HepG2 (cell line): ENCODE data around the gene ZBTB46. TPM values are rescaled to one million over a fixed set of nuclear protein-coding genes. Genes with fewer than 3 reads are reported as not detected.
A peak's percentile ranks its signal among the peaks of the same experiment; 100 is the strongest.

Experiments
- ELF1 ChIP-seq: sonication (generic); formaldehyde crosslinking; IDR thresholded peaks from 2 replicates; pipeline ENCODE4 v1.4.0; 2020; ENCODE audit warnings: missing genetic modification reagents
- FOXC1 ChIP-seq: sonication (generic); formaldehyde crosslinking; IDR thresholded peaks from 2 replicates; pipeline ENCODE4 v1.8.0; 2022; ENCODE audit warnings: mild to moderate bottlenecking, missing genetic modification reagents, borderline replicate concordance
- GATAD1 ChIP-seq: IDR thresholded peaks from 2 replicates; pipeline ENCODE4 v1.6.1; 2016; ENCODE audit warnings: missing genetic modification reagents, missing compliant biosample characterization
- MED1 ChIP-seq: sonication (generic); formaldehyde crosslinking; IDR thresholded peaks from 2 replicates; pipeline ENCODE4 v1.4.0; 2020; ENCODE audit warnings: missing genetic modification reagents
- MZF1 ChIP-seq: sonication (generic); formaldehyde crosslinking; IDR thresholded peaks from 2 replicates; pipeline ENCODE4 v1.8.1; 2023; ENCODE audit warnings: mild to moderate bottlenecking, missing genetic modification reagents, borderline replicate concordance
- NCOA1 ChIP-seq: sonication (generic); formaldehyde crosslinking; IDR thresholded peaks from 2 replicates; pipeline ENCODE4 v1.9.0; 2021; ENCODE audit warnings: missing genetic modification reagents
- ONECUT2 ChIP-seq: sonication (generic); formaldehyde crosslinking; IDR thresholded peaks from 2 replicates; pipeline ENCODE4 v1.4.0; 2020; ENCODE audit warnings: missing genetic modification reagents
- PAWR ChIP-seq: sonication (generic); formaldehyde crosslinking; IDR thresholded peaks from 2 replicates; pipeline ENCODE4 v1.4.0; 2020; ENCODE audit warnings: missing genetic modification reagents, mild to moderate bottlenecking, borderline replicate concordance
- PRDM15 ChIP-seq: sonication (generic); formaldehyde crosslinking; IDR thresholded peaks from 2 replicates; pipeline ENCODE4 v1.4.0; 2020; ENCODE audit warnings: missing genetic modification reagents
- SOX5 ChIP-seq: IDR thresholded peaks from 2 replicates; pipeline ENCODE4 v1.6.1; 2016; ENCODE audit warnings: borderline replicate concordance
- THYN1 ChIP-seq: sonication (generic); formaldehyde crosslinking; IDR thresholded peaks from 2 replicates; pipeline ENCODE4 v1.8.1; 2023; ENCODE audit warnings: low read depth, mild to moderate bottlenecking, moderate library complexity, missing genetic modification reagents, borderline replicate concordance
- UBTF ChIP-seq: sonication (generic); formaldehyde crosslinking; IDR thresholded peaks from 2 replicates; pipeline ENCODE4 v1.4.0; 2020; ENCODE audit warnings: mild to moderate bottlenecking, missing genetic modification reagents
- ZC3H4 ChIP-seq: sonication (generic); formaldehyde crosslinking; IDR thresholded peaks from 2 replicates; pipeline ENCODE4 v1.4.0; 2020; ENCODE audit warnings: missing genetic modification reagents, borderline replicate concordance
- ZKSCAN8 ChIP-seq: IDR thresholded peaks from 2 replicates; pipeline ENCODE4 v1.6.1; 2016; ENCODE audit warnings: borderline replicate concordance, missing genetic modification reagents, missing compliant biosample characterization
- ZNF121 ChIP-seq: sonication (generic); formaldehyde crosslinking; IDR thresholded peaks from 2 replicates; pipeline ENCODE4 v1.5.0; 2020; ENCODE audit warnings: mild to moderate bottlenecking, missing genetic modification reagents
- ZNF563 ChIP-seq: sonication (generic); formaldehyde crosslinking; IDR thresholded peaks from 2 replicates; pipeline ENCODE4 v1.8.0; 2022; ENCODE audit warnings: mild to moderate bottlenecking, moderate library complexity, missing genetic modification reagents
- polyA plus RNA-seq, 8 experiments: library from polyadenylated mRNA; depleted of rRNA in 3 of 8; stranded (reverse) in 7 of 8; unstranded in 1 of 8; fragments of >200 nt; fragmentation: Illumina TruSeq in 4 of 8; extraction: Trizol in 4 of 8; gene quantifications; 2 replicates each; pipeline versions ENCODE4 v1.2.1 to v1.2.3, GENCODE V29; 2011 to 2016; ENCODE audit warnings: low read depth in 4 of 8, missing spikeins in 1 of 8, mixed read lengths in 1 of 8; ENCODE audit not compliant: insufficient read depth in 1 of 8
- total RNA-seq, 5 experiments: library from RNA; depleted of rRNA; stranded (reverse); fragments of >200 nt; fragmentation: Illumina TruSeq; extraction: Trizol; gene quantifications; 2 replicates each; pipeline ENCODE4 v1.2.3, GENCODE V29; 2016; ENCODE audit warnings: low read depth in 1 of 5
- TF ChIP-seq, protein P1 (sequence below): sonication (generic); formaldehyde crosslinking; IDR thresholded peaks from 2 replicates; pipeline ENCODE4 v1.9.0; 2021; ENCODE audit warnings: mild to moderate bottlenecking, missing genetic modification reagents

Gene ZBTB46
- total and polyA plus RNA-seq, 2 of the 13 experiments (the other 11 are each of a cell fraction or from before 2014, with no cell fraction given), result 1.6 to 13.5 TPM

- TF ChIP-seq ONECUT2 (CRISPR knock-in tag) (no peak), GATAD1 (no peak), ELF1 (CRISPR knock-in tag) (peak; percentile 88), MED1 (CRISPR knock-in tag) (peak; percentile 78), ZC3H4 (CRISPR knock-in tag) (no peak), FOXC1 (CRISPR knock-in tag) (no peak), PAWR (CRISPR knock-in tag) (no peak), SOX5 (CRISPR knock-in tag) (peak; percentile 41; the same call in 1 of the 2 replicates), PRDM15 (peak; percentile 54; the same call in 1 of the 2 replicates), NCOA1 (CRISPR knock-in tag) (no peak), ZNF121 (peak; percentile 91), MZF1 (CRISPR knock-in tag) (no peak), ZNF563 (no peak), UBTF (CRISPR knock-in tag) (peak; percentile 33; the same call in 1 of the 2 replicates), ZKSCAN8 (no peak), THYN1 (CRISPR knock-in tag) (no peak)
- TF ChIP-seq, protein P1, sequence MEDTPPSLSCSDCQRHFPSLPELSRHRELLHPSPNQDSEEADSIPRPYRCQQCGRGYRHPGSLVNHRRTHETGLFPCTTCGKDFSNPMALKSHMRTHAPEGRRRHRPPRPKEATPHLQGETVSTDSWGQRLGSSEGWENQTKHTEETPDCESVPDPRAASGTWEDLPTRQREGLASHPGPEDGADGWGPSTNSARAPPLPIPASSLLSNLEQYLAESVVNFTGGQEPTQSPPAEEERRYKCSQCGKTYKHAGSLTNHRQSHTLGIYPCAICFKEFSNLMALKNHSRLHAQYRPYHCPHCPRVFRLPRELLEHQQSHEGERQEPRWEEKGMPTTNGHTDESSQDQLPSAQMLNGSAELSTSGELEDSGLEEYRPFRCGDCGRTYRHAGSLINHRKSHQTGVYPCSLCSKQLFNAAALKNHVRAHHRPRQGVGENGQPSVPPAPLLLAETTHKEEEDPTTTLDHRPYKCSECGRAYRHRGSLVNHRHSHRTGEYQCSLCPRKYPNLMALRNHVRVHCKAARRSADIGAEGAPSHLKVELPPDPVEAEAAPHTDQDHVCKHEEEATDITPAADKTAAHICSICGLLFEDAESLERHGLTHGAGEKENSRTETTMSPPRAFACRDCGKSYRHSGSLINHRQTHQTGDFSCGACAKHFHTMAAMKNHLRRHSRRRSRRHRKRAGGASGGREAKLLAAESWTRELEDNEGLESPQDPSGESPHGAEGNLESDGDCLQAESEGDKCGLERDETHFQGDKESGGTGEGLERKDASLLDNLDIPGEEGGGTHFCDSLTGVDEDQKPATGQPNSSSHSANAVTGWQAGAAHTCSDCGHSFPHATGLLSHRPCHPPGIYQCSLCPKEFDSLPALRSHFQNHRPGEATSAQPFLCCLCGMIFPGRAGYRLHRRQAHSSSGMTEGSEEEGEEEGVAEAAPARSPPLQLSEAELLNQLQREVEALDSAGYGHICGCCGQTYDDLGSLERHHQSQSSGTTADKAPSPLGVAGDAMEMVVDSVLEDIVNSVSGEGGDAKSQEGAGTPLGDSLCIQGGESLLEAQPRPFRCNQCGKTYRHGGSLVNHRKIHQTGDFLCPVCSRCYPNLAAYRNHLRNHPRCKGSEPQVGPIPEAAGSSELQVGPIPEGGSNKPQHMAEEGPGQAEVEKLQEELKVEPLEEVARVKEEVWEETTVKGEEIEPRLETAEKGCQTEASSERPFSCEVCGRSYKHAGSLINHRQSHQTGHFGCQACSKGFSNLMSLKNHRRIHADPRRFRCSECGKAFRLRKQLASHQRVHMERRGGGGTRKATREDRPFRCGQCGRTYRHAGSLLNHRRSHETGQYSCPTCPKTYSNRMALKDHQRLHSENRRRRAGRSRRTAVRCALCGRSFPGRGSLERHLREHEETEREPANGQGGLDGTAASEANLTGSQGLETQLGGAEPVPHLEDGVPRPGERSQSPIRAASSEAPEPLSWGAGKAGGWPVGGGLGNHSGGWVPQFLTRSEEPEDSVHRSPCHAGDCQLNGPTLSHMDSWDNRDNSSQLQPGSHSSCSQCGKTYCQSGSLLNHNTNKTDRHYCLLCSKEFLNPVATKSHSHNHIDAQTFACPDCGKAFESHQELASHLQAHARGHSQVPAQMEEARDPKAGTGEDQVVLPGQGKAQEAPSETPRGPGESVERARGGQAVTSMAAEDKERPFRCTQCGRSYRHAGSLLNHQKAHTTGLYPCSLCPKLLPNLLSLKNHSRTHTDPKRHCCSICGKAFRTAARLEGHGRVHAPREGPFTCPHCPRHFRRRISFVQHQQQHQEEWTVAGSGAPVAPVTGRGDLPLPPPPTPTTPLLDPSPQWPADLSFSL, result no peak
Observed at GRCh38 chr20:63765082-63765873, 65.8 kb downstream of the ZBTB46 start (continued).
